Activated B cell treated with CpG ODN at 0.5 μM for 24 hours (primary cell): Measurements from ENCODE around the gene GPD2. TPM values are rescaled to one million over a fixed set of nuclear protein-coding genes. Genes with fewer than 3 reads are reported as not detected.
A peak's percentile ranks its signal among the peaks of the same experiment; 100 is the strongest.

Experiments used
- ATAC-seq: fragments of 200-7000 bp; cut with Tn5 transposase; one replicate; pipeline ENCODE4 v1.10.0; 2021; ENCODE audit warnings: low read depth, mild to moderate bottlenecking, moderate library complexity
- CTCF ChIA-PET: fragments of 350-600 bp; sonication (Branson Sonifier 250); formaldehyde crosslinking; loops from one replicate; lab custom pipeline; 2021; ENCODE audit warnings: antibody characterized with exemption; lab: Charles Lee
- POLR2A ChIA-PET: fragments of 350-600 bp; sonication (Branson Sonifier 250); formaldehyde crosslinking; loops from one replicate; lab custom pipeline; 2021; ENCODE audit warnings: antibody characterized with exemption; lab: Charles Lee
- DNase-seq: peaks from one replicate; pipeline ENCODE4 v3.0.0; 2022
- H3K27ac Mint-ChIP-seq: one replicate; pipeline ENCODE4 v1.8.0; 2020; ENCODE audit warnings: mixed read lengths
- H3K27me3 Mint-ChIP-seq: one replicate; pipeline ENCODE4 v1.8.0; 2021; ENCODE audit warnings: mixed read lengths
- H3K36me3 Mint-ChIP-seq: one replicate; pipeline ENCODE4 v1.8.0; 2021; ENCODE audit warnings: low read depth, mixed read lengths
- H3K4me1 Mint-ChIP-seq: one replicate; pipeline ENCODE4 v1.8.0; 2021; ENCODE audit warnings: mixed read lengths
- H3K4me3 Mint-ChIP-seq: one replicate; pipeline ENCODE4 v1.8.0; 2020; ENCODE audit warnings: mild to moderate bottlenecking, mixed read lengths
- H3K9me3 Mint-ChIP-seq: one replicate; pipeline ENCODE4 v1.8.0; 2020; ENCODE audit warnings: mixed read lengths
- CTCF ChIP-seq: fragments of 200-600 bp; IDR thresholded peaks from one replicate; pipeline ENCODE4 v1.8.0; 2022; ENCODE audit warnings: antibody characterized with exemption, mild to moderate bottlenecking
- intact Hi-C: fragments of 100-400 bp; cut with micrococcal nuclease; formaldehyde crosslinking; loops from one replicate; pipeline ENCODE4 v1.15.1; 2024
- total RNA-seq: library from RNA; stranded (reverse); gene quantifications from 2 replicates; pipeline ENCODE4 v1.2.3, GENCODE V29; 2022

GPD2 gene
- total RNA-seq, 1 donor from 2014 or later = 17.8 TPM

GRCh38 chr2:156437931-156438410 is 1.8 kb downstream of the GPD2 start:
- ChIA-PET POLR2A (interaction anchor here (0.7 kb wide), 1 partner anchor 103 kb away, joined by 3 read pairs; no protein-coding TSS in a partner anchor), CTCF (interaction anchor here (1.5 kb wide), 1 partner anchor 103 kb away, joined by 4 read pairs; no protein-coding TSS in a partner anchor)
- peaks cover 25% of the 10 kb centered on the region for H3K4me1 Mint-ChIP-seq
- TF ChIP-seq CTCF = no peak
- no peak overlapping the region for H3K27ac Mint-ChIP-seq
- DNase-seq (no peak), ATAC-seq (no peak)
- H3K4me3 Mint-ChIP-seq = peak overlapping the region; percentile 15
- H3K27me3 Mint-ChIP-seq = no peaks in the 10 kb centered on the region
- intact Hi-C loops = loop anchor here (2.0 kb wide), 2 partner anchors 33 to 89 kb away; no protein-coding TSS in a partner anchor
- H3K36me3 Mint-ChIP-seq = peaks cover 5% of the 10 kb centered on the region
- H3K9me3 Mint-ChIP-seq = no peaks in the 10 kb centered on the region

GRCh38 chr2:156443089-156443488 is 6.9 kb downstream of the GPD2 start:
- Mint-ChIP-seq H3K36me3 (peaks cover 1% of the 10 kb centered on the region), H3K9me3 (no peaks in the 10 kb centered on the region), H3K27me3 (no peaks in the 10 kb centered on the region), H3K4me3 (no peak overlapping the region), H3K27ac (no peak overlapping the region), H3K4me1 (peaks cover 10% of the 10 kb centered on the region)
- ChIA-PET POLR2A (no interaction called here), CTCF (no interaction called here)
- DNase-seq (no peak), ATAC-seq (no peak)
- intact Hi-C loops = no loop called here
- TF ChIP-seq CTCF = no peak

GRCh38 chr2:156445296-156446220 is 9.4 kb downstream of the GPD2 start:
- H3K4me3 Mint-ChIP-seq = no peak overlapping the region
- H3K27me3 Mint-ChIP-seq = no peaks in the 10 kb centered on the region
- peaks cover 5% of the 10 kb centered on the region for H3K36me3 Mint-ChIP-seq
- peaks cover 8% of the 10 kb centered on the region for H3K4me1 Mint-ChIP-seq
- intact Hi-C loops = no loop called here
- TF ChIP-seq CTCF = no peak
- no peak for ATAC-seq
- DNase-seq = no peak
- no peaks in the 10 kb centered on the region for H3K9me3 Mint-ChIP-seq
- ChIA-PET POLR2A (no interaction called here), CTCF (no interaction called here)
- no peak overlapping the region for H3K27ac Mint-ChIP-seq

GRCh38 chr2:156447761-156448160 is 11.6 kb downstream of the GPD2 start:
- no peak for ATAC-seq
- DNase-seq = no peak
- intact Hi-C loops = no loop called here
- no peak for TF ChIP-seq CTCF
- Mint-ChIP-seq H3K27ac (no peak overlapping the region), H3K36me3 (peaks cover 8% of the 10 kb centered on the region), H3K4me1 (peaks cover 8% of the 10 kb centered on the region), H3K4me3 (no peak overlapping the region), H3K9me3 (no peaks in the 10 kb centered on the region), H3K27me3 (no peaks in the 10 kb centered on the region)
- ChIA-PET POLR2A (no interaction called here), CTCF (no interaction called here)

GRCh38 chr2:156448766-156449165 is 12.6 kb downstream of the GPD2 start:
- Mint-ChIP-seq H3K4me3 (no peak overlapping the region), H3K27ac (no peak overlapping the region), H3K4me1 (peaks cover 14% of the 10 kb centered on the region), H3K9me3 (no peaks in the 10 kb centered on the region), H3K36me3 (peaks cover 10% of the 10 kb centered on the region), H3K27me3 (no peaks in the 10 kb centered on the region)
- ATAC-seq (no peak), DNase-seq (no peak)
- ChIA-PET CTCF (no interaction called here), POLR2A (no interaction called here)
- no peak for TF ChIP-seq CTCF
- intact Hi-C loops = no loop called here
